ENCODE measurements around the gene LZTFL1.

DNA sequence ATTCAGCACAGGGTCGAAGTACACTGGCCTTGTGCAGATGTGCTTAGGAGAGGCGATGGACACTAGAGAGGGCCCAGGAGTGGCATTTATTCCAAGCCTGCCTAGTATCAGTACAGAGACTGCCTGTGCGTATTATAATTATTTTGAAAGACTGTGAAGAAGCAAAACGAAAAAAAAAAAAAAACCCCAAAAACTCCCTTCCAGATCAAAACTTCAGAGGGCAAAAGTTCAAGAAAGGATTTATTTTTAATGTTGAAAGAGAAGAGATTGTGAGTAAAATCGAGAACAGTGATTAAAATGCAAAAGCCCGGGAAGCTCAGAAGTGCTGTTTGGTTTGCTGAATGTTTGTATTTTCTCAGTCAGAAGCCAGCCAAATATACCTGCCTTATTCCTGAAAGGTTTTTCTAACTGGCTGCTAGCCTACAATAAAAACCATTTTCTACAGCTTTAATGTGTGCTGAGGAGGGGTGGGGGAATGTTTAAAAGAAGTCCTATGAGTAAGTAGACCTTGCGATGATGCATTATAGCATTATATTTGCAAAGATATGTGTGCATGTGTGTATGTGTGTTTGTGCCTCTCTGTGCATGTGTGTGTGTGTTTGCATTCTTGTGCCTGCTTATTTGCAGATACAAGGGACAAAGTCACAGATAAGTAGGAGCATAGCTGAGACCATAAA, 19.3 kb upstream of the LZTFL1 start:
- TF ChIP-seq ZFP3 (CRISPR knock-in tag; IDR thresholded peaks at IDR 0.05) = no peak
- no peak for TF ChIP-seq RARB (CRISPR knock-in tag; IDR thresholded peaks at IDR 0.05)
- TF ChIP-seq ZC3H10 (CRISPR knock-in tag; IDR thresholded peaks at IDR 0.05) = no peak
